H9 (cell line): ENCODE data around the gene SUPT3H. TPM values are rescaled to one million over a fixed set of nuclear protein-coding genes. Genes with fewer than 3 reads are reported as not detected.

Source experiments
- DNase-seq: peaks from one replicate; pipeline ENCODE4 v3.0.0-alpha.2; 2017
- H2AFZ ChIP-seq: one replicate; pipeline ENCODE4 v1.6.1; 2013; ENCODE audit warnings: mild to moderate bottlenecking, low read length, control low read depth, moderate library complexity
- H2AK5ac ChIP-seq: 2 replicates; pipeline ENCODE4 v1.6.1; 2013; ENCODE audit warnings: low read length, control low read depth, mixed read lengths; ENCODE audit not compliant: insufficient read length
- H2BK120ac ChIP-seq: one replicate; pipeline ENCODE4 v1.6.1; 2013; ENCODE audit warnings: low read depth, mild to moderate bottlenecking, low read length, control low read depth, inconsistent platforms; ENCODE audit not compliant: poor library complexity, severe bottlenecking
- H2BK12ac ChIP-seq: 2 replicates; pipeline ENCODE4 v1.6.1; 2013; ENCODE audit warnings: low read length, control low read depth, mixed read lengths, low read depth; ENCODE audit not compliant: insufficient read length
- H2BK15ac ChIP-seq: 2 replicates; pipeline ENCODE4 v1.6.1; 2013; ENCODE audit warnings: low read depth, low read length, control low read depth
- H2BK20ac ChIP-seq: one replicate; pipeline ENCODE4 v1.6.1; 2013; ENCODE audit warnings: low read depth, mild to moderate bottlenecking, low read length, control low read depth, inconsistent platforms; ENCODE audit not compliant: poor library complexity, severe bottlenecking
- H2BK5ac ChIP-seq: 2 replicates; pipeline ENCODE4 v1.6.1; 2013; ENCODE audit warnings: low read length, control low read depth, mixed read lengths; ENCODE audit not compliant: insufficient read length
- H3K14ac ChIP-seq: 2 replicates; pipeline ENCODE4 v1.6.1; 2013; ENCODE audit warnings: low read length, control low read depth; ENCODE audit not compliant: insufficient read depth
- H3K18ac ChIP-seq: 2 replicates; pipeline ENCODE4 v1.6.1; 2013; ENCODE audit warnings: low read depth, mild to moderate bottlenecking, mixed read lengths, low read length, control low read depth; ENCODE audit not compliant: insufficient read length
- H3K23ac ChIP-seq: 2 replicates; pipeline ENCODE4 v1.6.1; 2013; ENCODE audit warnings: low read length, control low read depth, mixed read lengths, low read depth; ENCODE audit not compliant: insufficient read length
- H3K23me2 ChIP-seq: 2 replicates; pipeline ENCODE4 v1.6.1; 2013; ENCODE audit warnings: low read depth, mild to moderate bottlenecking, mixed read lengths, low read length, control low read depth; ENCODE audit not compliant: insufficient read length, poor library complexity, severe bottlenecking
- H3K27ac ChIP-seq: 2 replicates; pipeline ENCODE4 v1.5.1; 2013; ENCODE audit warnings: low read length, control low read depth, mixed read lengths, low read depth; ENCODE audit not compliant: insufficient read length
- H3K27me3 ChIP-seq: 2 replicates; pipeline ENCODE4 v1.6.1; 2013; ENCODE audit warnings: low read length, control low read depth, inconsistent platforms; ENCODE audit not compliant: insufficient read depth
- H3K4ac ChIP-seq: 2 replicates; pipeline ENCODE4 v1.6.1; 2013; ENCODE audit warnings: low read depth, mild to moderate bottlenecking, control low read depth, inconsistent platforms, low read length, moderate library complexity
- H3K4me1 ChIP-seq: 2 replicates; pipeline ENCODE4 v1.6.1; 2013; ENCODE audit warnings: low read length, control low read depth, inconsistent platforms; ENCODE audit not compliant: insufficient read depth
- H3K4me2 ChIP-seq: 2 replicates; pipeline ENCODE4 v1.6.1; 2013; ENCODE audit warnings: low read length, control low read depth, mixed read lengths; ENCODE audit not compliant: insufficient read length, insufficient read depth
- H3K56ac ChIP-seq: 2 replicates; pipeline ENCODE4 v1.6.1; 2013; ENCODE audit warnings: low read depth, mild to moderate bottlenecking, mixed read lengths, low read length, control low read depth; ENCODE audit not compliant: insufficient read length
- H3K79me1 ChIP-seq: 2 replicates; pipeline ENCODE4 v1.6.1; 2013; ENCODE audit warnings: low read depth, mild to moderate bottlenecking, moderate library complexity, low read length, control low read depth, inconsistent platforms; ENCODE audit not compliant: insufficient read depth, poor library complexity, severe bottlenecking
- H3K79me2 ChIP-seq: 2 replicates; pipeline ENCODE4 v1.6.1; 2013; ENCODE audit warnings: low read length, control low read depth, inconsistent platforms; ENCODE audit not compliant: insufficient read depth
- H3K9ac ChIP-seq: 2 replicates; pipeline ENCODE4 v1.6.1; 2013; ENCODE audit warnings: low read length, control low read depth, mixed read lengths; ENCODE audit not compliant: insufficient read length; ENCODE audit errors: extremely low read depth
- H3K9me3 ChIP-seq: one replicate; pipeline ENCODE4 v1.6.1; 2013; ENCODE audit warnings: low read depth, low read length, inconsistent platforms; ENCODE audit not compliant: control insufficient read depth
- H3T11ph ChIP-seq: one replicate; pipeline ENCODE4 v1.6.1; 2013; ENCODE audit warnings: mild to moderate bottlenecking, low read length, control low read depth, inconsistent platforms
- H4K20me1 ChIP-seq: one replicate; pipeline ENCODE4 v1.6.1; 2013; ENCODE audit not compliant: control insufficient read depth, insufficient read length, insufficient read depth
- H4K5ac ChIP-seq: 2 replicates; pipeline ENCODE4 v1.6.1; 2013; ENCODE audit warnings: low read depth, mild to moderate bottlenecking, mixed read lengths, low read length, control low read depth; ENCODE audit not compliant: insufficient read length
- H4K8ac ChIP-seq: replicated peaks from 2 replicates; pipeline ENCODE4 v1.6.1; 2013; ENCODE audit warnings: low read length, control low read depth, mixed read lengths, low read depth; ENCODE audit not compliant: insufficient read length
- H4K91ac ChIP-seq: 2 replicates; pipeline ENCODE4 v1.6.1; 2013; ENCODE audit warnings: low read depth, mild to moderate bottlenecking, moderate library complexity, mixed read lengths, low read length, control low read depth; ENCODE audit not compliant: insufficient read length
- H3K27ac Mint-ChIP-seq, 3 experiments: 2 replicates in 2 of 3; 3 replicates in 1 of 3; pipeline ENCODE4 v1.8.0; 2020 to 2021; ENCODE audit warnings: mixed read lengths in 3 of 3, mild to moderate bottlenecking in 1 of 3, moderate library complexity in 1 of 3
- H3K27me3 Mint-ChIP-seq: 2 replicates; pipeline ENCODE4 v1.8.0; 2021; ENCODE audit warnings: low read depth, mild to moderate bottlenecking, moderate library complexity, mixed read lengths
- H3K36me3 Mint-ChIP-seq, 3 experiments: 2 replicates in 2 of 3; 3 replicates in 1 of 3; pipeline ENCODE4 v1.8.0; 2020 to 2021; ENCODE audit warnings: low read depth in 3 of 3, mixed read lengths in 3 of 3; ENCODE audit not compliant: insufficient read depth in 1 of 3
- H3K4me1 Mint-ChIP-seq, 2 experiments: 2 replicates each; pipeline ENCODE4 v1.8.0; 2020; ENCODE audit warnings: mixed read lengths in 2 of 2
- H3K4me3 Mint-ChIP-seq, 2 experiments: 2 replicates in 1 of 2; 3 replicates in 1 of 2; pipeline ENCODE4 v1.8.0; 2020 to 2021; ENCODE audit warnings: mild to moderate bottlenecking in 2 of 2, mixed read lengths in 2 of 2, moderate library complexity in 1 of 2
- H3K9me3 Mint-ChIP-seq, 2 experiments: 2 replicates in 1 of 2; 3 replicates in 1 of 2; pipeline ENCODE4 v1.8.0; 2020; ENCODE audit warnings: mild to moderate bottlenecking in 2 of 2, mixed read lengths in 2 of 2, moderate library complexity in 1 of 2
- WGBS: extraction: QIAGEN DNeasy Blood & Tissue Kit; methylation state at CpG from one replicate; pipeline ENCODE4 v1.1.7; 2013; ENCODE audit warnings: missing lambda C conversion rate, low lambda C conversion rate, mixed read lengths; ENCODE audit not compliant: insufficient read length; ENCODE audit errors: extremely low coverage; 5-methylcytosine and 5-hydroxymethylcytosine counted together
- total RNA-seq: library from RNA; stranded (reverse); gene quantifications from 2 replicates; pipeline ENCODE4 v1.2.1, GENCODE V29; 2021
- TF ChIP-seq, protein P1 (sequence below): fragments of 200-600 bp; sonication (generic); conservative IDR thresholded peaks from 3 replicates; pipeline ENCODE4 v1.8.0; 2021; ENCODE audit warnings: antibody characterized with exemption, mild to moderate bottlenecking

Gene SUPT3H
- total RNA-seq, 1 experiment from 2014 or later, result 22.5 TPM

GRCh38 chr6:45212976-45213375 lies 164.8 kb downstream of the SUPT3H start:
- H4K20me1 ChIP-seq, result no peaks in the 10 kb centered on the region
- H2BK12ac ChIP-seq, result no peak overlapping the region
- no peak overlapping the region for H3T11ph ChIP-seq
- Mint-ChIP-seq H3K4me1 (peaks cover 18 to 21% of the 10 kb centered on the region in 2 experiments), H3K4me3 (no peak overlapping the region), H3K27me3 (no peaks in the 10 kb centered on the region), H3K9me3 (peaks cover 17 to 26% of the 10 kb centered on the region in 2 experiments), H3K27ac (peak overlapping the region in 1 of 3 experiments; percentile 88; a peak in 3 of 7 replicates), H3K36me3 (peaks cover 8 to 25% (median 15%) of the 10 kb centered on the region in 3 experiments)
- no peak overlapping the region for H2BK120ac ChIP-seq
- H2AFZ ChIP-seq, result no peak overlapping the region
- H2AK5ac ChIP-seq, result no peak overlapping the region
- H3K4me1 ChIP-seq, result peaks cover 3% of the 10 kb centered on the region; the same call in 1 of the 2 replicates
- H3K79me2 ChIP-seq, result no peaks in the 10 kb centered on the region
- no peak overlapping the region for H2BK15ac ChIP-seq
- H2BK20ac ChIP-seq, result no peak overlapping the region
- H4K5ac ChIP-seq, result no peak overlapping the region
- no peak overlapping the region for H3K23ac ChIP-seq
- H3K4ac ChIP-seq, result no peak overlapping the region
- H2BK5ac ChIP-seq, result no peak overlapping the region
- no peak overlapping the region for H3K27ac ChIP-seq
- no CpG with 5 or more reads among the region's 3 CpGs for WGBS
- no peaks in the 10 kb centered on the region for H3K79me1 ChIP-seq
- H4K8ac ChIP-seq, result no peak overlapping the region
- H3K23me2 ChIP-seq, result no peaks in the 10 kb centered on the region
- no peak overlapping the region for H3K4me2 ChIP-seq
- peaks cover 9% of the 10 kb centered on the region for H3K9me3 ChIP-seq
- no peak overlapping the region for H3K9ac ChIP-seq
- TF ChIP-seq, protein P1, sequence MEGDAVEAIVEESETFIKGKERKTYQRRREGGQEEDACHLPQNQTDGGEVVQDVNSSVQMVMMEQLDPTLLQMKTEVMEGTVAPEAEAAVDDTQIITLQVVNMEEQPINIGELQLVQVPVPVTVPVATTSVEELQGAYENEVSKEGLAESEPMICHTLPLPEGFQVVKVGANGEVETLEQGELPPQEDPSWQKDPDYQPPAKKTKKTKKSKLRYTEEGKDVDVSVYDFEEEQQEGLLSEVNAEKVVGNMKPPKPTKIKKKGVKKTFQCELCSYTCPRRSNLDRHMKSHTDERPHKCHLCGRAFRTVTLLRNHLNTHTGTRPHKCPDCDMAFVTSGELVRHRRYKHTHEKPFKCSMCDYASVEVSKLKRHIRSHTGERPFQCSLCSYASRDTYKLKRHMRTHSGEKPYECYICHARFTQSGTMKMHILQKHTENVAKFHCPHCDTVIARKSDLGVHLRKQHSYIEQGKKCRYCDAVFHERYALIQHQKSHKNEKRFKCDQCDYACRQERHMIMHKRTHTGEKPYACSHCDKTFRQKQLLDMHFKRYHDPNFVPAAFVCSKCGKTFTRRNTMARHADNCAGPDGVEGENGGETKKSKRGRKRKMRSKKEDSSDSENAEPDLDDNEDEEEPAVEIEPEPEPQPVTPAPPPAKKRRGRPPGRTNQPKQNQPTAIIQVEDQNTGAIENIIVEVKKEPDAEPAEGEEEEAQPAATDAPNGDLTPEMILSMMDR, result no peak
- H3K56ac ChIP-seq, result no peak overlapping the region
- H3K18ac ChIP-seq, result no peak overlapping the region
- no peak overlapping the region for H4K91ac ChIP-seq
- no peaks in the 10 kb centered on the region for H3K27me3 ChIP-seq
- no peak overlapping the region for H3K14ac ChIP-seq
- DNase-seq, result no peak
